HG03432 (cell line): Measurements from ENCODE around the gene PDZRN4.
A peak's percentile ranks its signal among the peaks of the same experiment; 100 is the strongest.
"Not testable (repeated sequence)": the region's sequence is repeated elsewhere in the genome, so short reads cannot be mapped to it uniquely, and the experiment has no call there.

ENCODE experiments used
- ATAC-seq: cut with Tn5 transposase; IDR thresholded peaks from one replicate; pipeline ENCODE4 v1.9.1; 2021; ENCODE audit warnings: mild to moderate bottlenecking, moderate library complexity; ENCODE audit not compliant: unreplicated experiment

Gene PDZRN4

DNA sequence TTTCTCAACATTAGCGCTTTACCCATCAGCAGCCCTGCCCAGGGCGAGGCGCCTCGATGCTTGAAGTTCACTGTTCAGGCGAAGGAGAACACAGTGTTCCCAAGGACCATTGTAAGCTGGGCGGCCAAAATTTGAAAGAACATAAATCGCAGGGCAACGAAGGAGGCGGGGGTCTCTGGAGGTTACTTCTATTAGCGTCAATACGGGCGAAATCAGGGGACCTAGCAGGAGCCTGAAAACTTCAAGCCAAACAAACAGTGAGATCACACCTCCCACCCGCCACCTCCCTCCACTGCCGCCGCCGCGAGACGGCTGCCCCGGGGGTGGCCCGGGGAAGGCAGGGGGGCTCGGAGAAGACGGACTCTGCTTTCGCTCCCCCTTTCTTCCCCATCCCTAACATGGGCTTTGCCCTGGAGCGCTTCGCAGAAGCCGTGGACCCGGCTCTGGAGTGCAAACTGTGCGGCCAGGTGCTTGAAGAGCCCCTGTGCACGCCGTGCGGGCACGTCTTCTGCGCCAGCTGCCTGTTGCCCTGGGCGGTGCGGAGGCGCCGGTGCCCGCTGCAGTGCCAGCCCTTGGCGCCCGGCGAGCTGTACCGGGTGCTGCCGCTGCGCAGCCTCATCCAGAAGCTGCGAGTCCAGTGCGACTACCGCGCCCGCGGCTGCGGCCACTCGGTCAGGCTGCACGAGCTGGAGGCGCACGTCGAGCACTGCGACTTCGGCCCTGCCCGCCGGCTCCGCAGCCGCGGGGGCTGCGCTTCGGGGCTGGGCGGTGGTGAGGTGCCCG lies at the start of gene PDZRN4:
Gene PDZRN4, plus strand, starts transcription at position 263 of the 783 bp plus-strand sequence.
- ATAC-seq: no peak

DNA sequence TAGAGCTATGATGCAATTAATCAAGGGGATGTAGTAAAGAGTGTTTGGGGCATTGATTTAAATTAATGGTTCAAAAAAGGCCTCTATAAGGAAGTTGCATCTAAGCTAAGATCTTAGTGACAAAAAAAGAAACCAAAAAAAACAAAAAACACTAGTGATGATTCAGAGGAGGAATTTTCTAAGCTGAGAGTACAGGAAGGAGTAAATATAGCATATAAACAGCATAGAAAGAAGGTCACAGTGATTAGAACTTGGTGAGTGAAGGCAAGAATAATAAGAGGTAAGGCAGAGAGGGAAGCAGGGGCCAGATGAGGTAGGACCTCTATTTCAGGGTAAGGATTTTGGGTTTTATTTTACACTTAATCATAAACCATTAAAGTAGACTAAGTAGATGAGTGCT lies 48.0 kb upstream of the PDZRN4 start:
- peak; percentile 59 for ATAC-seq

DNA sequence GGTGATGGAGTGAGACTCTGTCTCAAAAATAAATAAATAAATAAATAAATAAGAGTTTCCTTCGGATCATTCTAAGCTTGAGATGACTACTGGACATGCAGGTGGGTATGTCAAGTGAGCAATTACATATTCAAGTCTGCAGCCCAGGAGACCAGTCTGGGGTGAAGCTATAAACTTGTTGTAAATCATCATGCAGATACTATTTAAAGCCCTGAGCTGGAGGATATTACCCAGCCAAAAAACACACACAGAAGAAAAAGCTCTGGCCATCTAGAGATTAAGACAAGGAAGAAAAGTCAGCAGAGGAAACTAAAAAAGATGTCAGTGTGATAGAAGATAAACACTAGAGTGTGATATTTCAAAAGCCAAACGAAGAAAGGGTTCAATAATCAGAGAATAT lies 47.0 kb upstream of the PDZRN4 start:
- ATAC-seq: no peak

DNA sequence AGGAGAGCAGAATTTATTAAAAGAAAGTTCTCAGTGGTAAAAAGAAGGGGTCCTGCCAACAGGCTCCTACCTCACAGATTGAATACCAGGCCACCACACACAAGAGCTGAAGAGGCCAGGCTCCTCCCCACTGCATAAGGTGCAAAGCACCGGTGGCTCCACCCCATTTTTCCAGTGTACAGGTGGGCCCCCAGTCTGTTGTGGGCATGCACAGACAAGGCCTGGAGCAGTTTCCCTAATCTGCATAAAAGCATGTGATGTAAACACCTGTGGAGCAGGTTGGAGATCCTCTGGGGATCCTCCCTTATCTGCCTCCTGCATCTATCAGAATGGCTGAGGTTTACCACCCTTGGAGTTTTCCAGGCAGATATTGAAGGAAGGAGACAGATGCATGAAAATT lies 45.7 kb upstream of the PDZRN4 start:
- no peak for ATAC-seq

DNA sequence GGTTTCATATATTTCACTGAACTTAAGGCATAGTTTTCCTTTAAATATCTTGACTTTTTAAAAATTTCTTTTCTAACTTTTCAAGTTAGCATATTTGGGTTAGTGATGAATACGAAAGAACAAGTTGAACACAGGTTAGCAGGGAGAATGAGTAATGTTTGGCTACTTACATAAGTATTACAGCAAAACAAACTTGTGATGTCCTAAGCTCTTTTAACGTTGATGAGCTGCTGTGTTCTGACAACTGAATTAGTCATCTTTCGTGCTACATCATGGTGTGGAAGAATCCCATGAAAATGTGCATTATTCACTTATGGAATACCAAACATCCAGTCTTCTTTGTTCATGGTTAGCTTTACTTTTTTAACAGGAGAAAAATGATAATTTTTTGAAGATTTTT lies 36.3 kb upstream of the PDZRN4 start:
- ATAC-seq: no peak

DNA sequence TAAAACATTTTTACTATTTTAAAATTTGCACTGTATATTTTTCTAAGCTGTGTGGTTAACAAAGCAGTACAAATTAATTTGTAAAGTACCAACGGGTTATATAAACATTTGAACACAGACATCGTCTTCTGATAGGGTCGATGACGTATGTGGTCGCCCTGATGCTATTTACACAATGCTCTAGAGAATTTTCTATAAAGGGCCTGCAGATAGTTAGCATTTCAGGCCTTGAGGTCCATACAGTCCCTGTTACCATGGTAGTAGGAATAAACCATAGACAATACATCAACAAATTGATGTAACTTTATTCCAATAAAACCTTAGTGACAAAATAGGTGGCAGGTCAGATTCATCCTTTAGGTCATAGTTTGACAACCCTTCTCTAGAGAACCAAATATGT lies 25.7 kb upstream of the PDZRN4 start:
- no peak for ATAC-seq

DNA sequence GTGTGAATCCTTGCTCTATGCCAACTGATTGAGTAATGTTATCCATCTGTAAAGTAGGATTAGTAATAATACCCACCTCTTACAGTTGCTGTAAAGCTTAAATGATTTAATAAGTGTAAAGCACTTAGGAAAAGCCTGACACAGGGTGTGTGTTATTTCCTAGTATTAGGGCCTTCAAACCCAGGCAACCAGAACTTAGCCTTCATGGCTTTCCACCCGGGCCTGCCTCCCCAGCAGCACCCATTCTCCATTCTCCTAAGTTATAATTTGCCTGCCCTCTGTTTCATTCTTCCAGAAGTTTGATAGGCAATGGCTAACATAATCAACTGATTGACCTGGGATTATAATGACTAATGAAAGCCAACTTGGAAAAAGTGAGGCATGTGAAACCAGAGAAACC lies 20.4 kb upstream of the PDZRN4 start:
- no peak for ATAC-seq

DNA sequence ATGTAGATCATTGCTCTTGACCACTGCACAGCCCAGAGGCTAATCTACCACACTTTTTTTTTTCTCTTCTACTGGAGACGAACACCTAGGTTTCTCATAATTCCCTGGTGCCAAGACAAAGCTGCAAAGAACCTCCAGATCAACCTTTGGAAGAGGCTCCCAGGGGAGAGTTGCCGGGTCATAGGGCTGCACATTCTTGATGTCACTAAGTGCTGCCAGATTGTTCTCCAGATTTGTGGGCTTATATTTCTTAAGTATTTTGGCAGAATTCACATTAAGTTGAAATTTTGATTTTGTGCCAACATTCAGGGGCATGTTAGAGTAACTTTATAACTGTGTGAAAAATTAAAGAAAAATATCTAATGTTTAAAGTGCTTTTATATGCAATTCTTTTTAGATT lies 13.5 kb upstream of the PDZRN4 start:
- ATAC-seq: no peak

DNA sequence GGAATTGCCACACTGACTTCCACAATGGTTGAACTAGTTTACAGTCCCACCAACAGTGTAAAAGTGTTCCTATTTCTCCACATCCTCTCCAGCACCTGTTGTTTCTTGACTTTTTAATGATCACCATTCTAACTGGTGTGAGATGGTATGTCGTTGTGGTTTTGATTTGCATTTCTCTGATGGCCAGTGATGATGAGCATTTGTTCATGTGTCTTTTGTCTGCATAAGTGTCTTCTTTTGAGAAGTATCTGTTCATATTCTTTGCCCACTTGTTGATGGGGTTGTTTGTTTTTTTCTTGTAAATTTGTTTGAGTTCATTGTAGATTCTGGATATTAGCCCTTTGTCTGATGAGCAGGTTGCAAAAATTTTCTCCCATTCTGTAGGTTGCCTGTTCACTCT lies 8.6 kb upstream of the PDZRN4 start:
- ATAC-seq: not testable (repeated sequence)

DNA sequence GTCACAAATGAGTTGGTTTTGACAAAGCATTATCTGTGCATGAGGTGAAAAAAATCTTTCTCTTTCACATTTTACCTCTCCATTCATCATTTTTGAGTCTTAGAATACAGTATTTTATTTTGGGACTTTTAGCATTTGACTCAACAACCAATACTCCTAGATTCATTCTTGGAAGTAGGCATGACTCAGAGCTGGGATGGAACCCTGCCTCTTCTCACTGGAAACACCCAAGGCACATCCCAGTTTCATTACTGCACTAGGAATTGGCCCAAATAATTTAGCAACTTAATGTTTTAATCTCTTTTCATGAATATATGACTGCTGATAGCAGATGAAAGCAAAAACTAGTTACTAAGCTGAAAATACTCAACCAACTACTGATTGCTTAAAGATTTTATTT lies 3.3 kb upstream of the PDZRN4 start:
- ATAC-seq: no peak

DNA sequence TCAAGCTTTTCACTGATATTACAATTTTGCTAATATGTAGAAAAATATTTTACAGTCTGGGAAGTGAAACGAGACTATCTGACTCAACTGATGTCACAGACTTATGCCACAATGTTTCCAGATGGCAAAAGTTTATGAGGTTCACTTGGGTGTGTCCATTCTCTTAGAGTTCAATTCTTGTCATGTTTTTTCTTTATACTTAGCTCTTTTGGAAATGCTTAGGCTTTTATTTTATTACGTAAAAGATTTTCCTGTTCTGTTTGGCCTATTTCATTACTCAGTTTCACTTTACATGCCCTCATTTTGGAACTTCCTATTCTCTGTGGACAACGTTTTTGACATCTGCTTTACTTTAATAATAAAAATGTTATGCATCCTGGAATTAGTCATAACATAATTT lies 2.1 kb upstream of the PDZRN4 start:
- no peak for ATAC-seq

DNA sequence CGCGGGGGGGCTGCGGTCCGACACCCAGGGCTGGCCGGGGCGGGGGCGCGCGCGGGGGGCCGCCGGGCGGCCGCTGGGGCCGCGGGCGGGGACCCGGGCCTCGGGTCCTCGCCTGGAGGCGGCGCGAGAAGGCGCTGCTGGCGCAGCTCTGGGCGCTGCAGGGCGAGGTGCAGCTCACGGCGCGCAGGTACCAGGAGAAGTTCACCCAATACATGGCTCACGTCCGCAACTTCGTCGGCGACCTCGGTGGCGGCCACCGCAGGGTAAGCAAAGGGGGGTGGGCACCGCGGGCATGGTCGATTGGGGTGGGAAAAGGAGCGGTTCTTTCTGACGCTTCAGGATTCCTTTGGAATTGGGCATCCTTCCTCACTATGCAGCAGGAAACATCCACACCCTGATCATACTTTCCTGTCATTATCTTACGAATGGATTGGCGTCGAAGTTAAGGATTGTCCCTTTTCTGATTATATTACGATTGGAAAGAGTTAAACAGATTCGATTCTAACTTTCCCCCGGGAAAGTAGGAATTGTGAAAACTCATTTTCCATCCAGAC lies 798 bp downstream of the PDZRN4 start:
- ATAC-seq: no peak

DNA sequence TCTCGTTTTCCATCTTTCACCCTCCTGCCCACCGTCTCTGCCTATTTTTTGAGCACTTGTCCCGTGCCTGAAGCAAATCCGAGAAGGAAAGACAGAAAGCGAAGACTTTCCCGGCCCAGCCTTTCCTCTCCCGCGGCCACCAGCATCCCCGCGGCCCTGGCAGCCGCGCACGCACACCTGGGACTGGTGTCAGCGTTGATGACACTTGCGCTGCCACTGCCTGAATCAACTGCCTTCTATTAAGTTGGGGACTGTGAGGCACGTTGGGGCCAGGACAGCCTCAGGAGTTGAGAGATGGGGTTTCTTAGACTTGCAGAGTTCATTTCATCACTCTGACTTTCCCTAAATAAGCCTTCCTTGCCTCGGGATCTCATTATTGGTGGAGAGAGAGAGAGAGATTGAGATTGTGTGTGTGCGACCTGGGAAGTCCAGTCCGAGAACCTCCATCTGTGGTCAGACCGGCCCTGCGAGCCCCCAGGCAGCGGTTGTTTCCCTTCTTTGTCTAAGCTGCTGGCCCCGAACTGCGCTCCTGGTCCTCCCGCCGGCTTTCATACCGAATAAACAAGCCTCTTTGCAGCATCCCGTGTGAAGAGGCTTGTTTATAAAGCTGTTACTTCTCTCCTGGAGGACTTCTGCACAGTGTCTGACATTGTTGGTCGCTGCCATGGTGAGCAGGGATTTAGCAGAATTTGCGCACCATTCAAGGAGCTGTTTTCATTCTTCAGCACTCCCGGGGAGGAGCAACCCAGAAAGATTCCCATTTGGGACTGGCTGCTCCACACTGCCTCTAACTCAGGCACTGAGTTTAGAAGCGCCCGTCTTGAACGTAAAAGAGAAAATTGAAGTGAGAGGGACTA lies 1.5 kb downstream of the PDZRN4 start:
- no peak for ATAC-seq

DNA sequence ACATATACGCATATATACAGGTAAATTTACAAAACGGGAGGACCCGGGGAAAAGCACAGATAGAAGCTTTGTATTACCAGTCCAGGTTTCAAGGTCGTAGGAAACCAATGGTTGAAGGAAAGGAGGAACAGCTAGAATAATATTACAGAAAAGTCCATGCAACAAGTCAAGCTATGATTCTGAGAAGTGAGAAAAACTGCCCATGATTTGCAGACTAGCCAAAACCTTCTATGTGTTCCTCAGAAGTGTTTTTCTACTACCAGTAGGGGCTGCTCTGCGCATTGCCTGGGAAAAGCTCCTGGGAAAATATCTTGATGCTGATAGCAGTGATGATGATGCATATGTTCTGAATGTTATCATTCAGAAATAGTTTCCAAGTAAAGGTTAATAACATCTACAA lies 2.2 kb downstream of the PDZRN4 start:
- ATAC-seq: no peak

DNA sequence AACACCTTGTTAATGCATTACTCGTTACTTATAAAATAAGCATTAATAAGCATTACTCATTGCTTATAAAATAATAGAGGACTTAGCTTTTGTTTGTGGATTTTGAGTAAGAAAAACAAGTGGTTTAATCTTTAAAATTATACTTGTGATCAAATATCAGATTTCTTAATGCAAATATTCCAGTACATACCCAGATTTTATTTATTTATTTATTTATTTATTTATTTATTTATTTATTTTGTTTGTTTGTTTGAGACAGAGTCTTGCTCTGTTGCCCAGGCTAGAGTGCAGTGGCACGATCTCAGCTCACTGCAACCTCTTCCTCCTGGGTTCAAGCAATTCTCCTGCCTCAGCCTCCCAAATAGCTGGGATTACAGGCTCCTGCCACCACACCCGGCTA lies 3.4 kb downstream of the PDZRN4 start:
- ATAC-seq: not testable (repeated sequence)

DNA sequence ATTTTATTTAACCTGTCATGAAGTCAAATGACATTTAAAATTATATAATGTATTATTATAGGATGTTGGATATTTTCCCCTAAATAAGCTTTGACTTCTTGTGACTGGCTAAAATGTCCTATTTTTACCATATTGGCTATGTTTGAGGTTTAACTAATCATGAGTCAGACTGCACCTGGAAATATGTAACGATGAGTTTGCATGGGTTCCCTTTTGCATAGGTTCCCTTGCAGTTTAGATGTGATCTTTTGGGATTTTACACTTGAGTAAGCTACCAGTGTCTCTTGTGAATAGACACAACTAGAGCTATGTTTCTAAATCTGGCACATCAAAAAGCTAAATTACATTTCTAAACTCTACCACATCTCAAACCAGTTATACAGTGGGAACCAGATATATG lies 5.2 kb downstream of the PDZRN4 start:
- ATAC-seq: no peak

DNA sequence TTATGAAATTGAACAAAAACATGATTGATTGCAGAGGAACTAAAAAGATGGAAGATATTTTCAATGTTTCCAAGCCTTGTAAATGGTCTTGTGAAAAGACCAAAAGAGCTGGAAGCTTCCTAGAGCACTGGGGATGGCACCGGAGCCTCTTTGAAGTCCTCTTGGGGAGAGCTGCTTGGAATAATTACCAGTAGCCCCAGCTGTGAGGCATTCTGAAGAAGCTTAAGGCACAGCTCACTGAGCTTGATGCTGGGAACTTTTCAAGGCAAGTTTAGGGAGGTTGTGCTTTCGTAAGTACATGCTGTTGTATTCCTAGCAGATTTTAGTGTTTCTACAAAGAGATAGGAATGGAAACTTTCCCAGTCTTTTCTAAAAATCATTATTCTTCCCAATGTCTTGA lies 13.9 kb downstream of the PDZRN4 start:
- no peak for ATAC-seq

DNA sequence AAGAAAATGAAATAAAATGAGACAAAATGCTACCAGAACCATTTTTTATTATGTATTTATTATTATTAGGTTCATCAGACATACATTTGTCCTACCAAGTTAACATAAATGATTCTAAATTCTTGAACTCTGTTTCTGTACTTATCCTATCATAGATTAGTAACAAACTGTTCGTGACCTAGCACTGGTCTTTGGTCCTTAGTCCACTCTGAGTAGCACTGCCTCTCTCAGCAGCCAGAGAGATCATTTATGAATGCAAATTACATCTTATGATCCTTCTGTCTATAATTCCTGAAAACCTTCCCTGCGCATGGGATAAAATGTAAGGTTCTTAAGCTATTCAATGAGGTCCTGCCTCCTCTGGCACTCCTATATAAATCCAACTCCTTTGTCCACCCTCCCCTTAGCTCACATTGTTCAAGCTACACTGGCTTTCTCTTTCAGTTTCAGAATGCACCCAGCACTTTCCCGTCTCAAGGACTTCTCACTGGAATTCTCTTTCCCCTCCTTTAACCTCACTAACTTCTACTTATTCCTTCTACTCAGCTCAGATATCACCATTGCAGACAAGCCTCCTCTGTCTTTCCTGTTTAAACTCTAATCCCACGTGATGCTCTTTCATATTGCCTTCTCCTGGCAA lies 17.1 kb downstream of the PDZRN4 start:
- peak; percentile 71 for ATAC-seq

DNA sequence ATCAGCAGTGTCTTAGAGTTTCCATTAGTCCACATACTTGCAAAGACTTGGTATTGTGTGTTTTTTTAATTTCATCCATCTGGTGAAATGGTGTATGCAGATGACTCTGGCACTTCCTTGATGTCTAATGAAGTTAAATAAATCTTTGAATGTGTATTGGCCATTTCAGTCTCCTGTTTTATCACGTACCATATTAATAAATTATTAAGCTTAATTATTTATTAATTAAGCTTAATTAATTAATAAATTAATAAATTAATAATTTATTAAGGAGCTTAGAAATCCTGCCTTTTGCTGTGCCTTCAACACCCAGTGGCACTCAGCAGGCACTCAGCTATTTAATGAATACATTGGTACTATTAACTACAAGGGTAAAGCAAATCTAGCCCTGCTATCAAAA lies 18.2 kb downstream of the PDZRN4 start:
- no peak for ATAC-seq

DNA sequence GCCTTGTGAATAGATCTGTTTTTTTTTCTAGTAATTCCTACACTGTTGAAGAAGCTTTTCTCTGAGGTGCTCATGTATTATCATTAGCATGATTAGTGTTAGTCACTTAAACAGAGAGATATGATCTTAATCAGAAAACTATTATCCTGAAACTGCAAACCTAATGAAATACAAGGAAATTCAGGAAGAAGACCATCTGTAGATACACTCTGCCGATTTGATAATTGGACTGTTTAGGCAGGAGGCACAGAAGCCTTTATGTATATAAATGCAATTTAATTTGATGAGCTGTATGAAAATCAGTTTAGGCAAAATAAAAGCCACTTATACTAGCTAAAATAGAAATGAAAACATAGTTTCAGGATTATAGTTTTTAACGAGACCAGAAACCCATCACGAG lies 23.3 kb downstream of the PDZRN4 start:
- no peak for ATAC-seq

DNA sequence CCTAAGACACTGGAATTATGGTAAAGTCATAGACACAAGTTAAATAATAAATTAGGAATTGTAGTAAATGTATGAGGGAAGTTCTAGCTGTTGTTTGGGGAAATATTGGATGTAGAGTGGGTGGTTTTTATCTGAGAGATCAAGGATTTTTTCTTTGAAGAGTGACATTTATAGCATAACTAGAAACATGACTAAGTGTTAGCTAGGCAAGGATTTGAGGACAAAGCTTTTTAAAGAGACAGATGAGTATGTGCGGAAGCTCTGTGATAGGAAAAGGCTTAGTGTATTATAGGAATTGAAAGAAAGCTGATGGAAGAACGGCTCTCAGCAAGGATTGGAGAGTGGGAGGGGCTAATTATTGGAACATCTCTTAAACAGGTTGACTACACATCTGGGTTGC lies 24.5 kb downstream of the PDZRN4 start:
- no peak for ATAC-seq

DNA sequence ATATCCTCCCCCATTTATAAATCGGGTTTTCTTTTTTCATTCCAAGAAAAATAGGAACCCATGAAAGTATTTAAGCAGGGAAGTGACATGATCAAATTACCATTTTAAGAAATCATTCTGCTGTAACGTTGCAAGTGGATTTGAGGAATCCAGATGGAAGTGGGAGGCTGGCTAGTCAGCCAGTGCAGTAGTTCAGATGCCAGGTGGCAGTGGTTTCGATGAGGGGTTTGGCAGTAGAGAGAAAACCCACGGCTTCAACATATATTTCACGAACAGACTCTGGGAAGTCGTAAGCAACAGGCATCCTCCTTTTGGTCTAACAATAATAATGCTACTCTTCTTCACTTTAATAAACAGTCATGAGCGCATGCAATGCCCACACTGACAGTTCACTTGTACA lies 25.0 kb downstream of the PDZRN4 start:
- no peak for ATAC-seq
